ENCODE results near the gene VAC14.

VAC14 gene

GRCh38 chr16:70758786-70759185 is 42.2 kb downstream of the VAC14 start:
- DNase-seq (ENCODE audit: low spot score): no peak
- no peak for TF ChIP-seq CTCF (IDR thresholded peaks at IDR 0.05; ENCODE audit: extremely low read depth, insufficient read depth, missing control alignments)
- in situ Hi-C loops (cut with MboI; ENCODE audit: low pct_unique_long_range_greater_than_20kb, low sequenced_read_pairs, unreplicated experiment): no loop called here

GRCh38 chr16:70757183-70757582 is 43.8 kb downstream of the VAC14 start:
- DNase-seq (ENCODE audit: low spot score): no peak
- no peak for TF ChIP-seq CTCF (IDR thresholded peaks at IDR 0.05; ENCODE audit: extremely low read depth, insufficient read depth, missing control alignments)
- in situ Hi-C loops (cut with MboI; ENCODE audit: low pct_unique_long_range_greater_than_20kb, low sequenced_read_pairs, unreplicated experiment): no loop called here

GRCh38 chr16:70756071-70756470 is 44.9 kb downstream of the VAC14 start:
- no peak for DNase-seq (ENCODE audit: low spot score)
- in situ Hi-C loops (cut with MboI; ENCODE audit: low pct_unique_long_range_greater_than_20kb, low sequenced_read_pairs, unreplicated experiment): no loop called here
- no peak for TF ChIP-seq CTCF (IDR thresholded peaks at IDR 0.05; ENCODE audit: extremely low read depth, insufficient read depth, missing control alignments)

DNA sequence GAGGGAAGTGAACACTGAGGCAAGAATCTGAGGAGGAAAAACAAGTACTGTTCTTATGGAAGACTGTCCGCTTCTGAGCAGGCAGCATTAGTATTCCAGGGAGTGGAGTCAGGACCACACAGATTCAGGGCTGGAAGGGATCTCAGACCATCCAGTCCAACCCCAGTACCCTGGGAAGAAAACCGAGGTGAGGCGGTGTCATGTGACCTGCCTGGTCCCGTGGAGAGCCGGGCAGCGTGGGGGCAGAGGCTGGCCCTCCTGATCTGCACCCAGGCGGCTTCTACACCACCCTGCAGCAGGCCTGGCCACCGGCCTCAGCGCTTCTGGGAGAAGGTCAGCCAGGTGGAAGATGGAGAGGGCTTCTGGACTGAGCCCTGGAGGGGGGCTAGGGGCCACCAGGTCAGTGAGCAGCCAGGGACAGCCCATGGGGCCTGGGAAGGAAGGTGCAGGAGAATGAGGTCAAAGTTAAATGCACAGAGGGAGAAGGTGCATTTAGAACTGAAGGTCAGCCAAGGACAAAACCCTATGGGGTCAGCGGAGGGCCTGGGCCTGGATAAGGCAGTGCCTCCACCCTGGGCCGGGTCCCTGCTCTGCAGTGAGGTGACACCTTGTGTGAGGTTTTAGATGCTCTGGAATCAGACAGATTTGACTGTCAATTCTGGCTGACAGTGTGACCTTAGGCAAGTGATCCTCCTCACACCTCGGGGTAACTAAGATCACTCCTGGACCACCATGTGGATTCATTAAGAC is 45.9 kb downstream of the VAC14 start:
- DNase-seq (ENCODE audit: low spot score): no peak
- in situ Hi-C loops (cut with MboI; ENCODE audit: low pct_unique_long_range_greater_than_20kb, low sequenced_read_pairs, unreplicated experiment): no loop called here
- TF ChIP-seq CTCF (IDR thresholded peaks at IDR 0.05; ENCODE audit: extremely low read depth, insufficient read depth, missing control alignments): no peak

DNA sequence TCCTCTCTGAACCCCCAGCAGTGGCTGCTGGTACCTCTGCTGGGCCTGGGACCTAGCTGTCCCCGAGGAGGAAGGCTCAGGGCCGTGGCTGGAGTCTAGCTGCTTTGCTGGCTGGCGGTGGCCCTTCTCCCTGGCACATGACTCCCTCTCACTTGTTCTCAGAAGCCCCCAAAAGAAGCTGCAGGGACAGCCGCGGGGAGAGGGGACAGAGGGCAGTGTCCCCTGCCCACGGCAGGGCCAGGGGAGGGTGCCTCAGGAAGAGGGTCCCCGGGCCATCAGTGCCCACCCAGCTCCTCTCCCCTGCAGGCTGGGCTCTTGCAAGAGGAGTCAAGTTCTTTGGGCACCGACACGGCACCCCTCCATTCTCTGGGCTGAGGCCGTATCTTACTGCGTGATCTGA is 46.6 kb downstream of the VAC14 start:
- TF ChIP-seq CTCF (IDR thresholded peaks at IDR 0.05; ENCODE audit: extremely low read depth, insufficient read depth, missing control alignments): no peak
- DNase-seq (ENCODE audit: low spot score): no peak
- in situ Hi-C loops (cut with MboI; ENCODE audit: low pct_unique_long_range_greater_than_20kb, low sequenced_read_pairs, unreplicated experiment): no loop called here

DNA sequence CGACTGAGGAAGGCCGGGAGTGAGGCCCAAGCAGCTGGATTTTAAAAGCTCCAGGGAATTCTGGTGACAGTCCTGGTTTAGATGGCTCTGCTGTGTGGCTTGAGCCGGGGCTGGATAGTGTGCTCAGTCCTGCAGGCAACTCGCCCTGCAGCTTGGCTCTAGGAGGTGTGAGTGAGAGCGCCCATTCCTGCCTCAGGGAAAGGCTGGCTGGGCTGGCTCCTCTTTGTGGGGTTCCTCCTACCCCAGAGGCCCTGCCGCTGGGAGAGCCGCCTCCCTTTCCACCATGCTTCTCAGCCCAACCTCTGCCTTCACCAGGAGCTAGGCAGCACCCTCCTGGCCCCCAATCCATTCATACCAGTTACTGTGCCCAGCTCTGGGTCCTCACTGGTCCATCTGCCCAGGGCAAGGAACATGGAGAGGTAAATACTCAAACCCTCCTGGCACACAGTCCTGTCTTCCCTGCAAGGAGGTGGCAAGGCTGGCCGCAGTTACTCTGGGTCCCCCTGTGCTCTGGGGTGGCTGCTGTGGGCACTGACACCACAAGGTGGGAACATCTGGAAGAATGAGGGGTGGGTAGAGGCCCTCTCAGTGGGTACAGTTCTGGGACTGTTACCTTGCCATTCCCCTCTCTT is 47.1 kb downstream of the VAC14 start:
- no peak for TF ChIP-seq CTCF (IDR thresholded peaks at IDR 0.05; ENCODE audit: extremely low read depth, insufficient read depth, missing control alignments)
- DNase-seq (ENCODE audit: low spot score): no peak
- in situ Hi-C loops (cut with MboI; ENCODE audit: low pct_unique_long_range_greater_than_20kb, low sequenced_read_pairs, unreplicated experiment): no loop called here
